Measurements from ENCODE around the gene KRR1. TPM values are rescaled to one million over a fixed set of nuclear protein-coding genes. Genes with fewer than 3 reads are reported as not detected.

Gene KRR1
- total RNA-seq, 1 experiment from 2014 or later = 114 TPM

- Mint-ChIP-seq H3K9me3 (ENCODE audit: low read depth, unreplicated experiment) (no peaks in the 10 kb centered on the region), H3K27ac (ENCODE audit: unreplicated experiment) (peak overlapping the region; percentile 83), H3K36me3 (ENCODE audit: insufficient read depth, unreplicated experiment) (peaks cover 25% of the 10 kb centered on the region), H3K27me3 (ENCODE audit: unreplicated experiment) (no peaks in the 10 kb centered on the region), H3K4me1 (ENCODE audit: low read depth, unreplicated experiment) (peaks cover 39% of the 10 kb centered on the region), H3K4me3 (ENCODE audit: low read depth, unreplicated experiment) (peak overlapping the region; percentile 29)
- intact Hi-C loops (cut with micrococcal nuclease; ENCODE audit: unreplicated experiment) = loop anchor here (2.0 kb wide), 3 partner anchors 23 to 147 kb away; partner anchors contain the start of genes GLIPR1L1 and GLIPR1L2
- TF ChIP-seq CTCF (IDR thresholded peaks at IDR 0.05; ENCODE audit: unreplicated experiment) = no peak
- BruUV-seq (replicated peaks) = no TSS peak
- CTCF ChIA-PET = interaction anchor here (1.3 kb wide), 1 partner anchor 21 kb away, joined by 3 read pairs; no protein-coding TSS in a partner anchor
- DNase-seq = no peak
Observed at GRCh38 chr12:75481774-75482173, 29.6 kb downstream of the KRR1 start.

GRCh38 chr12:75481013-75481705 lies 30.2 kb downstream of the KRR1 start:
- H3K36me3 Mint-ChIP-seq (ENCODE audit: insufficient read depth, unreplicated experiment) = peaks cover 25% of the 10 kb centered on the region
- CTCF ChIA-PET = interaction anchor here (1.0 to 2.6 kb wide), 7 partner anchors 10 to 151 kb away, joined by 3 to 36 read pairs (median 4); partner anchors contain the start of genes CAPS2, GLIPR1L1 and GLIPR1L2
- no peak for DNase-seq
- TF ChIP-seq CTCF (IDR thresholded peaks at IDR 0.05; ENCODE audit: unreplicated experiment) = no peak
- H3K27me3 Mint-ChIP-seq (ENCODE audit: unreplicated experiment) = no peaks in the 10 kb centered on the region
- peak overlapping the region; percentile 83 for H3K27ac Mint-ChIP-seq (ENCODE audit: unreplicated experiment)
- TSS peak; percentile 78 for BruUV-seq (replicated peaks)
- peak overlapping the region; percentile 29 for H3K4me3 Mint-ChIP-seq (ENCODE audit: low read depth, unreplicated experiment)
- intact Hi-C loops (cut with micrococcal nuclease; ENCODE audit: unreplicated experiment) = loop anchor here (2.0 kb wide), 3 partner anchors 22 to 146 kb away; partner anchors contain the start of genes GLIPR1L1 and GLIPR1L2
- no peaks in the 10 kb centered on the region for H3K9me3 Mint-ChIP-seq (ENCODE audit: low read depth, unreplicated experiment)
- H3K4me1 Mint-ChIP-seq (ENCODE audit: low read depth, unreplicated experiment) = peaks cover 39% of the 10 kb centered on the region

GRCh38 chr12:75480469-75480949 lies 30.9 kb downstream of the KRR1 start, which contains the start of gene GLIPR1:
GLIPR1 (plus strand) TSS chr12:75480755; CDS start chr12:75480881, 126 bp downstream.
- Mint-ChIP-seq H3K27ac (ENCODE audit: unreplicated experiment) (peak within 1 kb of the TSS; percentile 83), H3K9me3 (ENCODE audit: low read depth, unreplicated experiment) (no peaks in the 10 kb centered on the region), H3K27me3 (ENCODE audit: unreplicated experiment) (no peaks in the 10 kb centered on the region), H3K4me3 (ENCODE audit: low read depth, unreplicated experiment) (peak within 1 kb of the TSS; percentile 29), H3K36me3 (ENCODE audit: insufficient read depth, unreplicated experiment) (peaks cover 25% of the 10 kb centered on the region), H3K4me1 (ENCODE audit: low read depth, unreplicated experiment) (peaks cover 39% of the 10 kb centered on the region)
- no TSS peak for BruUV-seq (replicated peaks)
- CTCF ChIA-PET = interaction anchor here (0.6 to 2.6 kb wide), 8 partner anchors 10 to 151 kb away, joined by 3 to 36 read pairs (median 4); partner anchors contain the start of genes CAPS2, GLIPR1L1 and GLIPR1L2
- peak; percentile 55 for DNase-seq
- TF ChIP-seq CTCF (IDR thresholded peaks at IDR 0.05; ENCODE audit: unreplicated experiment) = no peak
- intact Hi-C loops (cut with micrococcal nuclease; ENCODE audit: unreplicated experiment) = loop anchor here (2.0 kb wide), 3 partner anchors 22 to 146 kb away; partner anchors contain the start of genes GLIPR1L1 and GLIPR1L2

- H3K9me3 Mint-ChIP-seq (ENCODE audit: low read depth, unreplicated experiment) = no peaks in the 10 kb centered on the region
- BruUV-seq (replicated peaks) = no TSS peak
- no peaks in the 10 kb centered on the region for H3K27me3 Mint-ChIP-seq (ENCODE audit: unreplicated experiment)
- DNase-seq = no peak
- peak overlapping the region; percentile 29 for H3K4me3 Mint-ChIP-seq (ENCODE audit: low read depth, unreplicated experiment)
- H3K27ac Mint-ChIP-seq (ENCODE audit: unreplicated experiment) = peak overlapping the region; percentile 83
- CTCF ChIA-PET = interaction anchor here (0.6 to 2.6 kb wide), 9 partner anchors 9 to 303 kb away, joined by 3 to 36 read pairs (median 3); partner anchors contain the start of genes CAPS2, GLIPR1L1 and GLIPR1L2
- intact Hi-C loops (cut with micrococcal nuclease; ENCODE audit: unreplicated experiment) = loop anchor here (2.0 kb wide), 3 partner anchors 21 to 145 kb away; partner anchors contain the start of genes GLIPR1L1 and GLIPR1L2
- H3K4me1 Mint-ChIP-seq (ENCODE audit: low read depth, unreplicated experiment) = peaks cover 39% of the 10 kb centered on the region
- H3K36me3 Mint-ChIP-seq (ENCODE audit: insufficient read depth, unreplicated experiment) = peaks cover 25% of the 10 kb centered on the region
- TF ChIP-seq CTCF (IDR thresholded peaks at IDR 0.05; ENCODE audit: unreplicated experiment) = no peak
Observed at GRCh38 chr12:75479963-75480461, 31.4 kb downstream of the KRR1 start.
